GM12874 (cell line): ENCODE measurements around the gene AP5Z1.

Source experiments
- TF ChIP-seq, protein P1 (sequence below): IDR thresholded peaks from 2 replicates; pipeline ENCODE4 v1.5.1; 2011; ENCODE audit warnings: low read depth, mild to moderate bottlenecking, control low read depth, low read length, moderate library complexity; ENCODE audit not compliant: insufficient read depth

AP5Z1 gene

DNA sequence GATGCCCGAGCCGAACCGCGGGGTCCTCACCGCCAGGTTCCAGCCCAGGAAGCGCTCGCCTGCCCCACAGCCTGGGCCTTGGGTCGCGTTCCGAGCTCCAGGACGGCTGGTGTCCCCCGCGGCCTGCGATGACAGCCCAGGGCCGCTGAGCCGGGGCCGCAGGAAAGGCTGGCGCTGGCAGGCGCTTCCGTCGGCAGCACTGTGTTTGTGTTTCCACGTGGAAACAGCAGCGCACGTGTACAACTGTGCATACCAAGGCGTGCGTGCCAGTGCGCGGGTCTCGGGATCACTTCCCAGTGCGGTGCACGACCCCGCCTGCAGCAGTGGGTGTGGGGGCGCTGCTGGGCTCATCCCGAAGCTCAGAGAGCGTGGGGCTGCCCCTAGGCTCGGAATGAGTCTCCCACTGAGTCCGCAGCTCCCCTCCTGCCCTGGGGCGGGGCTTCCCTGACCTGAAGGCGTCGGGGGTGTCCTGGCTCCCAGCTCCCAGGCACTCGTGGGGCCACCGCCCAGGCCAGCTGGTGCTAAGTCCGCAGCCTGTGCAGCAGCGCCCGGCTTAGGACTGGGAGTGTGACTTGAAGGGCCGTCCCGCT lies 17.2 kb downstream of the AP5Z1 start:
- TF ChIP-seq, protein P1, sequence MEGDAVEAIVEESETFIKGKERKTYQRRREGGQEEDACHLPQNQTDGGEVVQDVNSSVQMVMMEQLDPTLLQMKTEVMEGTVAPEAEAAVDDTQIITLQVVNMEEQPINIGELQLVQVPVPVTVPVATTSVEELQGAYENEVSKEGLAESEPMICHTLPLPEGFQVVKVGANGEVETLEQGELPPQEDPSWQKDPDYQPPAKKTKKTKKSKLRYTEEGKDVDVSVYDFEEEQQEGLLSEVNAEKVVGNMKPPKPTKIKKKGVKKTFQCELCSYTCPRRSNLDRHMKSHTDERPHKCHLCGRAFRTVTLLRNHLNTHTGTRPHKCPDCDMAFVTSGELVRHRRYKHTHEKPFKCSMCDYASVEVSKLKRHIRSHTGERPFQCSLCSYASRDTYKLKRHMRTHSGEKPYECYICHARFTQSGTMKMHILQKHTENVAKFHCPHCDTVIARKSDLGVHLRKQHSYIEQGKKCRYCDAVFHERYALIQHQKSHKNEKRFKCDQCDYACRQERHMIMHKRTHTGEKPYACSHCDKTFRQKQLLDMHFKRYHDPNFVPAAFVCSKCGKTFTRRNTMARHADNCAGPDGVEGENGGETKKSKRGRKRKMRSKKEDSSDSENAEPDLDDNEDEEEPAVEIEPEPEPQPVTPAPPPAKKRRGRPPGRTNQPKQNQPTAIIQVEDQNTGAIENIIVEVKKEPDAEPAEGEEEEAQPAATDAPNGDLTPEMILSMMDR: no peak

DNA sequence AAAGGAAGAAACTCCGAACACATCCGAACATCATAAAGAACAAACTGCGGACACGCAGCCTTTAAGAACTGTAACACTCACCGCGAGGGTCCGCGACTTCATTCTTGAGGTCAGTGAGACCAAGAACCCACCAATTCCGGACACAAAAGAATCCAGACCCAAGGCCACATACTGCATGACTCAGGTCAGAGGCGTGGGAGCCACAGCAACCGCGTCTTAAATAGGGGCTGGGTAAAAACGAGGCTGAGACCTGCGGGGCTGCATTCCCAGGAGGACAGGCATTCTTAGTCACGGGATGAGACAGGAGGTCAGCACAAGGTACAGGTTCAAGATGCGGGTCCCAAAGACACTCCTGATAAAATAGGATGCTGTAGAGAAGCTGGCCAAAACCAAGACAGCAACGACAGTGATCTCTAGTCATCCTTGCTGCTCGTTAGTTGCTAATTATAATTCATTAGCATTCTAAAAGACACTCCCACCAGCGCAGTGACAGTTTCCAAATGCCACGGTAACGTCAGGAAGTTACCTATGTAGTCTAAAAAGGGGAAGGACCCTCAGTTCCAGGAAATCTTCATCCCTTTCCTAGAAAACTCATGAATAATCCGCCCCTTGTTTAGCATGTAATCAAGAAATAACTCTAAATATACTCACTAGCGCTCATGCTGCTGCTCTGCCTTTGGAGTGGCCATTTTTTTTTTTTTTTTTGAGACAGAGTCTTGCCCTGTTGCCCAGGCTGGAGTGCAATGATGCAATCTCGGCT lies 19.3 kb downstream of the AP5Z1 start:
- TF ChIP-seq, protein P1: no peak

DNA sequence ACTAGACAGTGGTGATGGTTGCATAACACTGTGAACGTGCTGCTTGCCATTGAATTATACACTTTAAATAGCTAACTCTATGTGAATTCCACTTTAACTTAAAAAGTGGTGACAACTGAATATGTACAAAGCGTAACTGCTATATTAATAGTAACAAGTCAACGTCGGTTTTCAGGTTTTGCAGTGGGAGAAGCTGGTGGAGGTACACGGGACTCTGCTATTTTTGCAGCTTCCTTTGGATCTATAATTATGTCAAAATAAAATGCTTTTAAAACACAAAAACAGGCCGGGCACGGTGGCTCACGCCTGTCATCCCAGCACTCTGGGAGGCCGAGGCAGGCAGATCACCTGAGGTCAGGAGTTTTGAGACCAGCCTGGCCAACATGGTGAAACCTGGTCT lies 21.0 kb downstream of the AP5Z1 start:
- TF ChIP-seq, protein P1: no peak

DNA sequence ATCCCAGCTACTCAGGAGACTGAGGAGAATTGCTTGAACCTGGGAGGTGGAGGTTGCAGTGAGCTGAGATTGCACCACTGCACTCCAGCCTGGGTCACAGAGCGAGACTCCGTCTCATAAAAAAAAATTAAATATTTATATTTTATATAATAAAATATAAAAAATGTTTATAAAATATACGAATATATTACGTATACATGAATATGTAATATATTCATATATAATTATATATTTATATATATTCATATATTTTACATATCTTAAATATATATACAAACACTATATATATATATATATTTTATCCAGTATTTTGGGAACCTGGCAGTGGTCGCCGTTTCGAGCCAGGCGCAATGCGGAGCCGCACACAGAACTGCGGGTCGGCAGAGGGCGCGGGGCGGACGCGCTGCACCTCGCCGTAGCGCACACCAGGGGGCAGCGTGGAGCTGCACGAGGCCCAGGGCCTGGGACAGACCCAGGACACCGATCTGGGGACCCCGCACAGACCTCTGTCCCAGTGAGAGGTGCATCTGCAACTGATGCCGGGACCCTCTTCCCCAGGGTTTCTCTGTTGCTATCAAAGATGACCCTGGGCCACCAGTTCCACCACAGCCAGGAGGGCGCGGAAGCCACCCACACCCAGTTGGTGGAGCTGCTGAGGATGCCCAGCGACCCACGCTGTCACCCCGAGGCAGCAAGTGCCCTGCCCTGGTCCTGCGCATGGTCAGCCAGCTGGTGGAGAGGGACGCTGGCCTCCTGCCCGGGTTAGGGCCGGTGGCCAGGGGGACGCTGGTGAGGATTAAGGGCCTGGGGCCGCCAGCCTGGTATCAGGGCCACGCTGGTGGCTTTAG lies 22.7 kb downstream of the AP5Z1 start:
- TF ChIP-seq, protein P1: peak; percentile 97

DNA sequence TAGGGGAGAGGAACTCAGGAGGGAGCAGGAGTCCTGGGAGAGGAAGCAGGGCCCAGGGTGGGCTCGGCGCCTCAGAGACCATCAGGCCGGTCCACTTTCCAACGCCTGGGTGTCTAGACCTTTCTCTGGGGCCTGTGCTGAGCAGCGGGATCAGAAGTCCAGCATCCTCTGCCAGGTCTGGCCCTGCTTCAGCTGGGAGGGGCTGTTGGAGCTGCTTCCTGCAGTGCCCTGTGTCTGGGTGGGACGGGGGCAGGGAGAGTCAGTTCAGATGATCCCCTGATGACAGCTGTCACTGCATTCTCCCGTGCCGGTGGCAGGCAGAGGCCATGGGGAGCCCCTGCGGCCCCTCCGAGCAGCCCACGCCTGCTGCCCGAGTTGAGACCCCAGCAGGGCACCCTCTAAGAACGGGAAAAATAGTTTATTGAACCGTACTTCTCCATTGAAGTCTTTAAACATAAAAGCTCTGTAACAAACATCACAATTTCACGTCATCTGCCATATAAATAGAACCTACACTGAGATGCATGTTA lies 23.3 kb downstream of the AP5Z1 start:
- TF ChIP-seq, protein P1: no peak

DNA sequence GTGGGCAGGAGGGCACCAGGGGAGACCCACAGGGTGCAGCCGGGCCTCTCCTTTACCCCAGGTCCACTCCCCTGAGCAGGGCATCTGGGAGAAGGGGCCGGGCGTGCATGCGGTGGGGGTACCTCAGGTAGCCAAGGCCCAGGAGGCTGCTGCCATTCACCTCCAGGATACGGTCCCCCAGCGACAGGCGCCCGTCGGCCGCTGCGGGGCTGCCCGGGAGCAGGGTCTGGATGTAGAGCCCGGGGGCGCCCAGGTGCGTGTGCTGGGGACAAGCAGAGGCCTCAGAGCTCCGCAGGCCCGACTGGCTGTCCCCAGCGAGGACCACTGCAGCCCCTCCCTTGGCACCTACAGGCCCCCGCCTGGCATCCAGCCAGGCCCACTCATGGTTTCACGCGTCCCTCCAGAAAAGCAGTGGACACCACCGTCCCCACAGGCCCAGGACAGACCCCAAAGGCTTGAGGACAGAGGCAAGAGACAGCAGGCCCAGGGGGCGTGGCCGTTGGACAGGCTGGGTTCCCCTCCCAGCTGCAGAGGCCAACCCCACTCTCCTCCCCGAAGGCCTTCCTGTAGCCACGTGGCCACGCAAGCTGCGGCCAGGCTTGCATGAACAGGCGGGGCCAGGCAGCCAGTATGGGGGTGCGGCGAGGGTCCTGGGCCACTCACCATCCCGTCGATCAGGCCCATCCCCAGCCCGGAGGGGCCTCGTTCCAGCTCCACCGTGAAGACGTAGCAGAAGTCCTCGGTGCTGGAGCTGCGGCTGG lies 24.3 kb downstream of the AP5Z1 start:
- TF ChIP-seq, protein P1: no peak
